ENCODE data around the gene DISC1. TPM values are rescaled to one million over a fixed set of nuclear protein-coding genes. Genes with fewer than 3 reads are reported as not detected.

The DISC1 gene
- total RNA-seq, 1 experiment from 2014 or later = 1.8 TPM

DNA sequence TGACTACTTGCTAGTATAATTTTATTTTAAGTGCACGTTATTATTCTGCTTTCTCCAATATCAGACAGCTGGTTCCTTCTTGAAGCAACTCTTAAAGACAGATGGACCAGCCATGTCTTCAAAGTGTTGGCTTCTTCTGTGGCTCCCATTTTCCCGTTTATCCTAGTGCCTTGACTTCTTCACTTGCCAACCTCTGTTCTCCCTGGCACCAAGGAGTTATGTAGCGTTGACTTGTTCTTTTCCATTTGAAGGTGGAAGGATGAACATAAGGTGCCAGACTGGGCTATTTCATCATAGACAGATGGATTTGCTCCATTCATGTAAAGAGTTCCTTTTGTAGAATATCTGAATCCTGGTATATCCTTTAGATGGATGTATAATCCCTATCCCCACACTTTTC lies 260.6 kb downstream of the DISC1 start:
- Histone ChIP-seq H4K20me1 (ENCODE audit: insufficient read depth) (no peaks in the 10 kb centered on the region), H2AFZ (ENCODE audit: low read depth, low read length, poor library complexity, severe bottlenecking) (no peak overlapping the region), H3K9me2 (ENCODE audit: insufficient read depth) (no peaks in the 10 kb centered on the region), H3K4me1 (ENCODE audit: control insufficient read depth in 1 of 2, insufficient read depth in 2 of 2, low read length in 2 of 2) (no peaks in the 10 kb centered on the region), H3K9ac (ENCODE audit: low read length) (no peak overlapping the region), H3K4me2 (ENCODE audit: low read length) (no peak overlapping the region), H3K36me3 (ENCODE audit: control insufficient read depth in 1 of 2, insufficient read depth in 2 of 2, low read length in 2 of 2) (no peaks in the 10 kb centered on the region), H3K27me3 (ENCODE audit: insufficient read depth, low read length) (peaks cover 8% of the 10 kb centered on the region; the same call in 1 of the 2 replicates), H3K79me2 (ENCODE audit: insufficient read depth, low read length) (no peaks in the 10 kb centered on the region), H3K9me3 (ENCODE audit: control insufficient read depth in 1 of 2, insufficient read depth in 1 of 2, low read depth in 1 of 2, low read length in 2 of 2) (no peaks in the 10 kb centered on the region), H3K4me3 (replicated peaks in 1 of 2; ENCODE audit: low read depth in 1 of 2, low read length in 2 of 2) (no peak overlapping the region), H3K27ac (ENCODE audit: low read depth, low read length) (no peak overlapping the region)
- CTCF ChIA-PET = no interaction called here
- POLR2A ChIA-PET = no interaction called here
- BruUV-seq (replicated peaks) = no TSS peak
- intact Hi-C loops (cut with micrococcal nuclease) = no loop called here
- RAD21 ChIA-PET (ENCODE audit: low non-redundant PET in 1 of 2, low total read pairs in 2 of 2, uncharacterized antibody in 2 of 2, unreplicated experiment in 2 of 2) = no interaction called here
- DNase-seq (ENCODE audit: low read depth, low spot score) (no peak), ATAC-seq (no peak)
- TF ChIP-seq POLR2AphosphoS5 (IDR thresholded peaks at IDR 0.05; ENCODE audit: low read depth, low read length) (no peak), EGR1 (IDR thresholded peaks at IDR 0.05; ENCODE audit: low read depth) (no peak), JUND (IDR thresholded peaks at IDR 0.05) (no peak)
- TF ChIP-seq, protein P1, sequence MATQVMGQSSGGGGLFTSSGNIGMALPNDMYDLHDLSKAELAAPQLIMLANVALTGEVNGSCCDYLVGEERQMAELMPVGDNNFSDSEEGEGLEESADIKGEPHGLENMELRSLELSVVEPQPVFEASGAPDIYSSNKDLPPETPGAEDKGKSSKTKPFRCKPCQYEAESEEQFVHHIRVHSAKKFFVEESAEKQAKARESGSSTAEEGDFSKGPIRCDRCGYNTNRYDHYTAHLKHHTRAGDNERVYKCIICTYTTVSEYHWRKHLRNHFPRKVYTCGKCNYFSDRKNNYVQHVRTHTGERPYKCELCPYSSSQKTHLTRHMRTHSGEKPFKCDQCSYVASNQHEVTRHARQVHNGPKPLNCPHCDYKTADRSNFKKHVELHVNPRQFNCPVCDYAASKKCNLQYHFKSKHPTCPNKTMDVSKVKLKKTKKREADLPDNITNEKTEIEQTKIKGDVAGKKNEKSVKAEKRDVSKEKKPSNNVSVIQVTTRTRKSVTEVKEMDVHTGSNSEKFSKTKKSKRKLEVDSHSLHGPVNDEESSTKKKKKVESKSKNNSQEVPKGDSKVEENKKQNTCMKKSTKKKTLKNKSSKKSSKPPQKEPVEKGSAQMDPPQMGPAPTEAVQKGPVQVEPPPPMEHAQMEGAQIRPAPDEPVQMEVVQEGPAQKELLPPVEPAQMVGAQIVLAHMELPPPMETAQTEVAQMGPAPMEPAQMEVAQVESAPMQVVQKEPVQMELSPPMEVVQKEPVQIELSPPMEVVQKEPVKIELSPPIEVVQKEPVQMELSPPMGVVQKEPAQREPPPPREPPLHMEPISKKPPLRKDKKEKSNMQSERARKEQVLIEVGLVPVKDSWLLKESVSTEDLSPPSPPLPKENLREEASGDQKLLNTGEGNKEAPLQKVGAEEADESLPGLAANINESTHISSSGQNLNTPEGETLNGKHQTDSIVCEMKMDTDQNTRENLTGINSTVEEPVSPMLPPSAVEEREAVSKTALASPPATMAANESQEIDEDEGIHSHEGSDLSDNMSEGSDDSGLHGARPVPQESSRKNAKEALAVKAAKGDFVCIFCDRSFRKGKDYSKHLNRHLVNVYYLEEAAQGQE (IDR thresholded peaks at IDR 0.05; ENCODE audit: low read depth) = no peak
- TF ChIP-seq, protein P2, sequence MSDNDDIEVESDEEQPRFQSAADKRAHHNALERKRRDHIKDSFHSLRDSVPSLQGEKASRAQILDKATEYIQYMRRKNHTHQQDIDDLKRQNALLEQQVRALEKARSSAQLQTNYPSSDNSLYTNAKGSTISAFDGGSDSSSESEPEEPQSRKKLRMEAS (IDR thresholded peaks at IDR 0.05) = no peak

DNA sequence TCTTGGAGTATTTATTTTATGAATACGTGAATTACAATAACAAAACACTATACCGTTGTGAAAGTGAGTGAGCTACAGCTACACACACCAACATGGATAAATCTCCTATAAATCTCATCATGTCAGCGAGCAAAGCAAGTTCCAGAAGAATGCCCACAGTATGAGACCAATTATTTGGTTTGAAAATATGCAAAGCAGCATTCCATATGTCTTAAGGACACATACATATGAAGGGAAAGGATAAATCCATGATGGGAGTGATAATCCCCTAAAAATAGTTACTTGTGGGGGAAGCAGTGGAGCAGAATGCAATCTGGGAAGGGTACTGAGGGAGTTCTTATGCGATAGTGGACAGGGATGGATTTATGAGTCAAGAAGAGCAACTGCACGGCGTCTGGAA lies 261.3 kb downstream of the DISC1 start:
- Histone ChIP-seq H3K9ac (ENCODE audit: low read length) (no peak overlapping the region), H2AFZ (ENCODE audit: low read depth, low read length, poor library complexity, severe bottlenecking) (no peak overlapping the region), H3K4me2 (ENCODE audit: low read length) (no peak overlapping the region), H3K4me1 (ENCODE audit: control insufficient read depth in 1 of 2, insufficient read depth in 2 of 2, low read length in 2 of 2) (no peaks in the 10 kb centered on the region), H3K36me3 (ENCODE audit: control insufficient read depth in 1 of 2, insufficient read depth in 2 of 2, low read length in 2 of 2) (no peaks in the 10 kb centered on the region), H3K27ac (ENCODE audit: low read depth, low read length) (no peak overlapping the region), H4K20me1 (ENCODE audit: insufficient read depth) (no peaks in the 10 kb centered on the region), H3K9me2 (ENCODE audit: insufficient read depth) (no peaks in the 10 kb centered on the region), H3K27me3 (ENCODE audit: insufficient read depth, low read length) (peaks cover 8% of the 10 kb centered on the region; the same call in 1 of the 2 replicates), H3K4me3 (replicated peaks in 1 of 2; ENCODE audit: low read depth in 1 of 2, low read length in 2 of 2) (no peak overlapping the region), H3K9me3 (ENCODE audit: control insufficient read depth in 1 of 2, insufficient read depth in 1 of 2, low read depth in 1 of 2, low read length in 2 of 2) (no peaks in the 10 kb centered on the region), H3K79me2 (ENCODE audit: insufficient read depth, low read length) (no peaks in the 10 kb centered on the region)
- ChIA-PET CTCF (no interaction called here), RAD21 (ENCODE audit: low non-redundant PET in 1 of 2, low total read pairs in 2 of 2, uncharacterized antibody in 2 of 2, unreplicated experiment in 2 of 2) (no interaction called here), POLR2A (no interaction called here)
- no TSS peak for BruUV-seq (replicated peaks)
- intact Hi-C loops (cut with micrococcal nuclease) = no loop called here
- ATAC-seq (no peak), DNase-seq (ENCODE audit: low read depth, low spot score) (no peak)
- TF ChIP-seq, protein P3, sequence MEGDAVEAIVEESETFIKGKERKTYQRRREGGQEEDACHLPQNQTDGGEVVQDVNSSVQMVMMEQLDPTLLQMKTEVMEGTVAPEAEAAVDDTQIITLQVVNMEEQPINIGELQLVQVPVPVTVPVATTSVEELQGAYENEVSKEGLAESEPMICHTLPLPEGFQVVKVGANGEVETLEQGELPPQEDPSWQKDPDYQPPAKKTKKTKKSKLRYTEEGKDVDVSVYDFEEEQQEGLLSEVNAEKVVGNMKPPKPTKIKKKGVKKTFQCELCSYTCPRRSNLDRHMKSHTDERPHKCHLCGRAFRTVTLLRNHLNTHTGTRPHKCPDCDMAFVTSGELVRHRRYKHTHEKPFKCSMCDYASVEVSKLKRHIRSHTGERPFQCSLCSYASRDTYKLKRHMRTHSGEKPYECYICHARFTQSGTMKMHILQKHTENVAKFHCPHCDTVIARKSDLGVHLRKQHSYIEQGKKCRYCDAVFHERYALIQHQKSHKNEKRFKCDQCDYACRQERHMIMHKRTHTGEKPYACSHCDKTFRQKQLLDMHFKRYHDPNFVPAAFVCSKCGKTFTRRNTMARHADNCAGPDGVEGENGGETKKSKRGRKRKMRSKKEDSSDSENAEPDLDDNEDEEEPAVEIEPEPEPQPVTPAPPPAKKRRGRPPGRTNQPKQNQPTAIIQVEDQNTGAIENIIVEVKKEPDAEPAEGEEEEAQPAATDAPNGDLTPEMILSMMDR (IDR thresholded peaks at IDR 0.05 in 2 of 3, conservative IDR thresholded peaks at IDR 0.05 in 1 of 3; ENCODE audit: borderline replicate concordance in 1 of 3, insufficient read depth in 1 of 3, low read depth in 2 of 3, low read length in 2 of 3) = no peak
- no peak for TF ChIP-seq POLR2A (IDR thresholded peaks at IDR 0.05; ENCODE audit: borderline replicate concordance, extremely low read depth, insufficient read depth, insufficient read length)
- no peak for TF ChIP-seq ELF1 (IDR thresholded peaks at IDR 0.05; ENCODE audit: borderline replicate concordance, low read depth)
- no peak for TF ChIP-seq SRF (IDR thresholded peaks at IDR 0.05; ENCODE audit: low read depth)
- TF ChIP-seq CBX3 (IDR thresholded peaks at IDR 0.05; ENCODE audit: low read depth) = no peak
- no peak for TF ChIP-seq YY1 (IDR thresholded peaks at IDR 0.05; ENCODE audit: extremely low read depth, insufficient replicate concordance, low read depth, low read length)
- TF ChIP-seq FOSL1 (IDR thresholded peaks at IDR 0.05; ENCODE audit: low read depth) = no peak
- TF ChIP-seq EZH2phosphoT487 (IDR thresholded peaks at IDR 0.05; ENCODE audit: borderline replicate concordance) = no peak
- TF ChIP-seq, protein P4, sequence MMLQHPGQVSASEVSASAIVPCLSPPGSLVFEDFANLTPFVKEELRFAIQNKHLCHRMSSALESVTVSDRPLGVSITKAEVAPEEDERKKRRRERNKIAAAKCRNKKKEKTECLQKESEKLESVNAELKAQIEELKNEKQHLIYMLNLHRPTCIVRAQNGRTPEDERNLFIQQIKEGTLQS (IDR thresholded peaks at IDR 0.05) = no peak
- TF ChIP-seq, protein P2 (IDR thresholded peaks at IDR 0.05) = no peak
